Fibroblast of mammary gland (primary cell): Measurements from ENCODE around the gene IL15.

Source experiments
- DNase-seq: peaks from one replicate; pipeline ENCODE4 v3.0.0-alpha.2; 2010; ENCODE audit warnings: low read depth
- H3K4me3 ChIP-seq: 2 replicates; pipeline ENCODE4 v1.5.1; 2011; ENCODE audit warnings: low read depth, mild to moderate bottlenecking, low read length, moderate library complexity; ENCODE audit not compliant: control insufficient read depth
- TF ChIP-seq, protein P1 (sequence below): conservative IDR thresholded peaks from 2 replicates; pipeline ENCODE4 v1.5.1; 2011; ENCODE audit warnings: low read depth, low read length, inconsistent platforms; ENCODE audit not compliant: control insufficient read depth, insufficient read depth

Gene IL15

GRCh38 chr4:141643557-141643956, 7.2 kb downstream of the IL15 start:
- TF ChIP-seq, protein P1, sequence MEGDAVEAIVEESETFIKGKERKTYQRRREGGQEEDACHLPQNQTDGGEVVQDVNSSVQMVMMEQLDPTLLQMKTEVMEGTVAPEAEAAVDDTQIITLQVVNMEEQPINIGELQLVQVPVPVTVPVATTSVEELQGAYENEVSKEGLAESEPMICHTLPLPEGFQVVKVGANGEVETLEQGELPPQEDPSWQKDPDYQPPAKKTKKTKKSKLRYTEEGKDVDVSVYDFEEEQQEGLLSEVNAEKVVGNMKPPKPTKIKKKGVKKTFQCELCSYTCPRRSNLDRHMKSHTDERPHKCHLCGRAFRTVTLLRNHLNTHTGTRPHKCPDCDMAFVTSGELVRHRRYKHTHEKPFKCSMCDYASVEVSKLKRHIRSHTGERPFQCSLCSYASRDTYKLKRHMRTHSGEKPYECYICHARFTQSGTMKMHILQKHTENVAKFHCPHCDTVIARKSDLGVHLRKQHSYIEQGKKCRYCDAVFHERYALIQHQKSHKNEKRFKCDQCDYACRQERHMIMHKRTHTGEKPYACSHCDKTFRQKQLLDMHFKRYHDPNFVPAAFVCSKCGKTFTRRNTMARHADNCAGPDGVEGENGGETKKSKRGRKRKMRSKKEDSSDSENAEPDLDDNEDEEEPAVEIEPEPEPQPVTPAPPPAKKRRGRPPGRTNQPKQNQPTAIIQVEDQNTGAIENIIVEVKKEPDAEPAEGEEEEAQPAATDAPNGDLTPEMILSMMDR: no peak
- DNase-seq: peak; percentile 95
- H3K4me3 ChIP-seq: no peak overlapping the region

- H3K4me3 ChIP-seq: no peak overlapping the region
- peak; percentile 92 for DNase-seq
- TF ChIP-seq, protein P1: no peak
Observed at GRCh38 chr4:141645611-141646340, 9.4 kb downstream of the IL15 start.

GRCh38 chr4:141646969-141647368, 10.6 kb downstream of the IL15 start:
- no peak overlapping the region for H3K4me3 ChIP-seq
- TF ChIP-seq, protein P1: no peak
- DNase-seq: no peak

DNA sequence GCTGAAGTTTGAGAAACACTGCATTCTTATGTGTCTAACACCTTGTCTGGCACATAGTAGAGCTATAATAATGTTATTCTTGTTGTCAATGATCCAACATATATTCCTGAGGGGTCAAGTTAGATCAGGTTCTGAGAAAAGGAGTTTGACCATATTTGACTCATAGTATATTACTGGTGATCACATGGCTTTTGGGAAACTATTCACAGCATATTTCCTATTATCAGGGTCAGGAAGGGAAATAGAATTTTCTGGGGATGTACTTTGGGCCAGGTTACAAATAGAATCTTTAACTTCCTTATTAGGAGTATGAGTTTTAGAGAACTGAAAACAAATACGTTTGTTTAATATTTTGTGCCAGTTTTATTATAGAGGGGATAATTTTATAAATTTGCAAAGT, 11.6 kb downstream of the IL15 start:
- TF ChIP-seq, protein P1: no peak
- DNase-seq: no peak
- no peak overlapping the region for H3K4me3 ChIP-seq

DNA sequence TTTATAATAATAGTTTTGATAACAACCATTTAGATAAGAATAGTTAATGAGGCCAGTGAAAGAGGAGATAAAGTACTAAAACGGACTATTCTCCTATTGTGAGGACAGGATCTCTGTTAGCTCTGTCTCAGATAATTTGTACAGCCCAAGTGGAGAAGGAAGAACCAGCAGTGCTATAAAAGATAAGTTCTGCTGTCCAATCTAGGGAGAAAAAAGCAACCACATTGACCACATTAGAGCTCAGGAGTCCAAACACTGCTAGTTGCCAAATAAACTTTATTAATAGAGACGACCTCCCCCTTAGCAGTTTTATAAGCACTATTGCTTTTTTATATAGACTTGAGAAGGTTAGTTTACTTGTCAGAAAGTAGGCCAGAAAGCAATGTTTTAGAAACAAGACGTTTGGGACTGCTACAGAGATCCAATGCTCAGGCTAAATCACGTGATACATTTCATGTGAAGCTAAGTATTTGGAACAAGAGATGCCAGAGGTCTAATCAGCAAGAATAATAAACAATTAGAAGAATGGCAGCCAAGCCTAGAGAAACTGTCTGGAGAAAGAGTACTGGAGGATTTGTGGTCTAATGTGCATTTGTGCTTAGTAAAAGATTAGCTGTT, 15.9 kb downstream of the IL15 start:
- TF ChIP-seq, protein P1: no peak
- no peak overlapping the region for H3K4me3 ChIP-seq
- peak; percentile 33 for DNase-seq

DNA sequence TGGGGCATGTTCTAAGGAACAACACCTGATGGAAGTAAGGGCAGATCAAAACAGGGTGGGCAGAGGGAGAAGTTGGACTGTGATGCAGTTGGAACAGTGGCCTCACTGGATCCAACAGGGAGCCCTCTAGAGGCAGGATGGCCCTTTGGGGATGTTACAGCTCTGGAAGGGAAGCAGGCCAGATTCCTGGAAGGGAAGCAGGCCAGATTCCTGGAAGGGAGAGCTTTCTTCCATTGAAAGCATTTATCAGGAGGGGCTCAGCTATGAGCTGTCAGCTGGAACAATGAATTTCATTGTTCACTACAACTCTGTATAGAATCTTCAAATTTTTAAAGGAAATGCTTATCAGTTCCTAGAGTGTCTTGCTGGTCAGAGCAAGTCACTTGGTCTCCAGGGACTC, 17.7 kb downstream of the IL15 start:
- TF ChIP-seq, protein P1: peak; percentile 52
- H3K4me3 ChIP-seq: no peak overlapping the region
- peak; percentile 28 for DNase-seq

- no peak overlapping the region for H3K4me3 ChIP-seq
- no peak for DNase-seq
- TF ChIP-seq, protein P1: no peak
Observed at GRCh38 chr4:141656031-141656430, 19.6 kb downstream of the IL15 start.
